GM23338 (cell line): ENCODE data around the gene PBOV1.

Experiments
- CREB1 ChIP-seq: fragments of 250-450 bp; sonication (Bioruptor Pico); IDR thresholded peaks from 2 replicates; pipeline ENCODE4 v1.5.0; 2020; ENCODE audit warnings: low read depth, mild to moderate bottlenecking, moderate library complexity
- ETS1 ChIP-seq: IDR thresholded peaks from 2 replicates; pipeline ENCODE4 v1.6.1; 2016; ENCODE audit warnings: antibody characterized with exemption
- EZH2 ChIP-seq: fragments of 200-600 bp; sonication (generic); IDR thresholded peaks from one replicate; pipeline ENCODE4 v1.8.0; 2017; ENCODE audit warnings: antibody characterized with exemption, mild to moderate bottlenecking, low read depth; ENCODE audit not compliant: unreplicated experiment
- EZH2phosphoT487 ChIP-seq: fragments of 200-600 bp; sonication (generic); IDR thresholded peaks from one replicate; pipeline ENCODE4 v1.8.1; 2018; ENCODE audit warnings: antibody characterized with exemption; ENCODE audit not compliant: unreplicated experiment
- JUNB ChIP-seq: IDR thresholded peaks from one replicate; pipeline ENCODE4 v1.6.1; 2016; ENCODE audit warnings: antibody characterized with exemption; ENCODE audit not compliant: unreplicated experiment
- NANOG ChIP-seq: IDR thresholded peaks from 2 replicates; pipeline ENCODE4 v1.6.1; 2016; ENCODE audit warnings: antibody characterized with exemption, borderline replicate concordance
- POLR2AphosphoS5 ChIP-seq: IDR thresholded peaks from 2 replicates; pipeline ENCODE4 v1.6.1; 2016; ENCODE audit warnings: antibody characterized with exemption, low read depth
- STAT1 ChIP-seq: IDR thresholded peaks from one replicate; pipeline ENCODE4 v1.6.1; 2016; ENCODE audit warnings: antibody characterized with exemption; ENCODE audit not compliant: unreplicated experiment
- ZNF114 ChIP-seq: fragments of 250-450 bp; sonication (Bioruptor Pico); IDR thresholded peaks from 2 replicates; pipeline ENCODE4 v1.5.0; 2020; ENCODE audit warnings: mild to moderate bottlenecking, moderate library complexity
- ZNF331 ChIP-seq: fragments of 250-450 bp; sonication (Bioruptor Pico); IDR thresholded peaks from 2 replicates; pipeline ENCODE4 v1.5.0; 2020; ENCODE audit warnings: low read depth, mild to moderate bottlenecking, moderate library complexity
- ZNF462 ChIP-seq: fragments of 250-450 bp; sonication (Bioruptor Pico); IDR thresholded peaks from 2 replicates; pipeline ENCODE4 v1.5.0; 2020; ENCODE audit warnings: mild to moderate bottlenecking, moderate library complexity
- TF ChIP-seq, protein P1 (sequence below), 2 experiments: fragments of 200-600 bp in 1 of 2; sonication (generic) in 1 of 2; conservative IDR thresholded peaks; 2 replicates each; pipeline versions ENCODE4 v1.5.1 to v1.6.1; 2016 to 2017; ENCODE audit warnings: antibody characterized with exemption in 2 of 2, low read depth in 2 of 2, mild to moderate bottlenecking in 2 of 2, moderate library complexity in 1 of 2
- TF ChIP-seq, protein P2 (sequence below): IDR thresholded peaks from one replicate; pipeline ENCODE4 v1.6.1; 2018; ENCODE audit warnings: antibody characterized with exemption; ENCODE audit not compliant: unreplicated experiment

DNA sequence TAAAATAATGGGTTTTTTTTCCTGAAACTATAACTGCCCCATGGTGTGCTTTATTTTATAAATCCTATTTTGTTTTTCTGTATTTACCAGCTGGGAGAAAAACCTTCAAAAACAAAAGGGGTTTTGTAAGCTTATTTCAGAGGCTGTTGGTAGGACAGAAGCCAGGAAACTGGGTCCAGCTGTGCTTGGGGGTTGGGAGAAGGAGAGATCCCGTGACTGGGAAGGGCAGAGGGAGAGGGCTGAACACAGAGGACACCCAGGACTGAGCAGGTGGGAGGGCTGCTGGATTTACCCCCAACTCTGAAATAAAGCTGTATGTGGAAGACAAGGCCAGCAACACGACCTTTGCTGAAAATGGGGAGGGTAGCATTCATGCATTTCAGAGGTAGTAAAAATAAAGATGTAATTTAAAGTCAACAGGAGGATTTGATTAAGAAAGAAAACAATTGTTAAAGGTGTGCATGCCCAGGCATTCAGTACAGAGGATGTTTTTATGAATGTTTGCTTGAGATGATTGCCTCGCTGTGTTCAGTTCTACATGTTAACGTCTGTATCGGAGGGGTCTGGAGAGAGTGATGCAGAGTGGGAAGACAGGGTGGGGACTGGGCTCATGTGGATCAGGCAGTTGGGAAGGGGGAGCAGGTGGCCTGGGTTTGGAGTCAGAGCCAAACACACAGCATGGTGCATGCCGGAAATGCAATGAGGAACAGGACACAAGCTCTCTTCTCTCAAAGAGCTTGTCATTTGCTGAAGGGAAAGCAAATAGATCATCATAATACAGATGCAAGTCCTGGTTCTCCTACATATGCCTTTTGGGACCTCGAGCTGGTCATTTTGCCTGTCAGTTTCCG lies 35.1 kb downstream of the PBOV1 start:
- TF ChIP-seq ZNF331 = no peak
- TF ChIP-seq, protein P1, sequence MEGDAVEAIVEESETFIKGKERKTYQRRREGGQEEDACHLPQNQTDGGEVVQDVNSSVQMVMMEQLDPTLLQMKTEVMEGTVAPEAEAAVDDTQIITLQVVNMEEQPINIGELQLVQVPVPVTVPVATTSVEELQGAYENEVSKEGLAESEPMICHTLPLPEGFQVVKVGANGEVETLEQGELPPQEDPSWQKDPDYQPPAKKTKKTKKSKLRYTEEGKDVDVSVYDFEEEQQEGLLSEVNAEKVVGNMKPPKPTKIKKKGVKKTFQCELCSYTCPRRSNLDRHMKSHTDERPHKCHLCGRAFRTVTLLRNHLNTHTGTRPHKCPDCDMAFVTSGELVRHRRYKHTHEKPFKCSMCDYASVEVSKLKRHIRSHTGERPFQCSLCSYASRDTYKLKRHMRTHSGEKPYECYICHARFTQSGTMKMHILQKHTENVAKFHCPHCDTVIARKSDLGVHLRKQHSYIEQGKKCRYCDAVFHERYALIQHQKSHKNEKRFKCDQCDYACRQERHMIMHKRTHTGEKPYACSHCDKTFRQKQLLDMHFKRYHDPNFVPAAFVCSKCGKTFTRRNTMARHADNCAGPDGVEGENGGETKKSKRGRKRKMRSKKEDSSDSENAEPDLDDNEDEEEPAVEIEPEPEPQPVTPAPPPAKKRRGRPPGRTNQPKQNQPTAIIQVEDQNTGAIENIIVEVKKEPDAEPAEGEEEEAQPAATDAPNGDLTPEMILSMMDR (conservative IDR thresholded peaks at IDR 0.05; ENCODE audit: low read depth in 2 of 2) = no peak
- no peak for TF ChIP-seq ZNF114 (CRISPR knock-in tag)
- no peak for TF ChIP-seq EZH2
- TF ChIP-seq, protein P2, sequence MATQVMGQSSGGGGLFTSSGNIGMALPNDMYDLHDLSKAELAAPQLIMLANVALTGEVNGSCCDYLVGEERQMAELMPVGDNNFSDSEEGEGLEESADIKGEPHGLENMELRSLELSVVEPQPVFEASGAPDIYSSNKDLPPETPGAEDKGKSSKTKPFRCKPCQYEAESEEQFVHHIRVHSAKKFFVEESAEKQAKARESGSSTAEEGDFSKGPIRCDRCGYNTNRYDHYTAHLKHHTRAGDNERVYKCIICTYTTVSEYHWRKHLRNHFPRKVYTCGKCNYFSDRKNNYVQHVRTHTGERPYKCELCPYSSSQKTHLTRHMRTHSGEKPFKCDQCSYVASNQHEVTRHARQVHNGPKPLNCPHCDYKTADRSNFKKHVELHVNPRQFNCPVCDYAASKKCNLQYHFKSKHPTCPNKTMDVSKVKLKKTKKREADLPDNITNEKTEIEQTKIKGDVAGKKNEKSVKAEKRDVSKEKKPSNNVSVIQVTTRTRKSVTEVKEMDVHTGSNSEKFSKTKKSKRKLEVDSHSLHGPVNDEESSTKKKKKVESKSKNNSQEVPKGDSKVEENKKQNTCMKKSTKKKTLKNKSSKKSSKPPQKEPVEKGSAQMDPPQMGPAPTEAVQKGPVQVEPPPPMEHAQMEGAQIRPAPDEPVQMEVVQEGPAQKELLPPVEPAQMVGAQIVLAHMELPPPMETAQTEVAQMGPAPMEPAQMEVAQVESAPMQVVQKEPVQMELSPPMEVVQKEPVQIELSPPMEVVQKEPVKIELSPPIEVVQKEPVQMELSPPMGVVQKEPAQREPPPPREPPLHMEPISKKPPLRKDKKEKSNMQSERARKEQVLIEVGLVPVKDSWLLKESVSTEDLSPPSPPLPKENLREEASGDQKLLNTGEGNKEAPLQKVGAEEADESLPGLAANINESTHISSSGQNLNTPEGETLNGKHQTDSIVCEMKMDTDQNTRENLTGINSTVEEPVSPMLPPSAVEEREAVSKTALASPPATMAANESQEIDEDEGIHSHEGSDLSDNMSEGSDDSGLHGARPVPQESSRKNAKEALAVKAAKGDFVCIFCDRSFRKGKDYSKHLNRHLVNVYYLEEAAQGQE = no peak
- TF ChIP-seq POLR2AphosphoS5 = no peak
- no peak for TF ChIP-seq CREB1 (CRISPR knock-in tag)
- no peak for TF ChIP-seq EZH2phosphoT487
- TF ChIP-seq JUNB = no peak
- no peak for TF ChIP-seq STAT1
- TF ChIP-seq ETS1 = no peak
- TF ChIP-seq NANOG = no peak
- no peak for TF ChIP-seq ZNF462
